Measurements from ENCODE around the gene JAK3.
"Not testable (repeated sequence)": the region's sequence is repeated elsewhere in the genome, so short reads cannot be mapped to it uniquely, and the experiment has no call there.

GRCh38 chr19:17887221-17887620 is 39.4 kb upstream of the JAK3 start:
- TF ChIP-seq, protein P1, sequence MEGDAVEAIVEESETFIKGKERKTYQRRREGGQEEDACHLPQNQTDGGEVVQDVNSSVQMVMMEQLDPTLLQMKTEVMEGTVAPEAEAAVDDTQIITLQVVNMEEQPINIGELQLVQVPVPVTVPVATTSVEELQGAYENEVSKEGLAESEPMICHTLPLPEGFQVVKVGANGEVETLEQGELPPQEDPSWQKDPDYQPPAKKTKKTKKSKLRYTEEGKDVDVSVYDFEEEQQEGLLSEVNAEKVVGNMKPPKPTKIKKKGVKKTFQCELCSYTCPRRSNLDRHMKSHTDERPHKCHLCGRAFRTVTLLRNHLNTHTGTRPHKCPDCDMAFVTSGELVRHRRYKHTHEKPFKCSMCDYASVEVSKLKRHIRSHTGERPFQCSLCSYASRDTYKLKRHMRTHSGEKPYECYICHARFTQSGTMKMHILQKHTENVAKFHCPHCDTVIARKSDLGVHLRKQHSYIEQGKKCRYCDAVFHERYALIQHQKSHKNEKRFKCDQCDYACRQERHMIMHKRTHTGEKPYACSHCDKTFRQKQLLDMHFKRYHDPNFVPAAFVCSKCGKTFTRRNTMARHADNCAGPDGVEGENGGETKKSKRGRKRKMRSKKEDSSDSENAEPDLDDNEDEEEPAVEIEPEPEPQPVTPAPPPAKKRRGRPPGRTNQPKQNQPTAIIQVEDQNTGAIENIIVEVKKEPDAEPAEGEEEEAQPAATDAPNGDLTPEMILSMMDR (conservative IDR thresholded peaks at IDR 0.05 in 1 of 2, IDR thresholded peaks at IDR 0.05 in 1 of 2; ENCODE audit: low read depth in 1 of 2, low read length in 2 of 2) = not testable (repeated sequence)
- TF ChIP-seq EZH2 (IDR thresholded peaks at IDR 0.05; ENCODE audit: low read length, missing control alignments) = not testable (repeated sequence)
